Body of pancreas (tissue), 4 donors: Measurements from ENCODE around the gene CENPW.

Experiments
- POLR2A ChIP-seq, 3 donors: fragments of 450-650 bp; IDR thresholded peaks; one replicate each; pipeline ENCODE4 v1.6.1; 2016; ENCODE audit warnings: antibody characterized with exemption in 3 of 3, mild to moderate bottlenecking in 2 of 3
- TF ChIP-seq, protein P1 (sequence below), 7 experiments: fragments of 450-650 bp in 4 of 7; fragments of 200-600 bp in 3 of 7; sonication (generic) in 3 of 7; IDR thresholded peaks; one replicate each; pipeline ENCODE4 v1.5.1; 2016 to 2019; ENCODE audit warnings: antibody characterized with exemption in 7 of 7

GRCh38 chr6:126374372-126374771, 34.5 kb downstream of the CENPW start:
- TF ChIP-seq, protein P1, sequence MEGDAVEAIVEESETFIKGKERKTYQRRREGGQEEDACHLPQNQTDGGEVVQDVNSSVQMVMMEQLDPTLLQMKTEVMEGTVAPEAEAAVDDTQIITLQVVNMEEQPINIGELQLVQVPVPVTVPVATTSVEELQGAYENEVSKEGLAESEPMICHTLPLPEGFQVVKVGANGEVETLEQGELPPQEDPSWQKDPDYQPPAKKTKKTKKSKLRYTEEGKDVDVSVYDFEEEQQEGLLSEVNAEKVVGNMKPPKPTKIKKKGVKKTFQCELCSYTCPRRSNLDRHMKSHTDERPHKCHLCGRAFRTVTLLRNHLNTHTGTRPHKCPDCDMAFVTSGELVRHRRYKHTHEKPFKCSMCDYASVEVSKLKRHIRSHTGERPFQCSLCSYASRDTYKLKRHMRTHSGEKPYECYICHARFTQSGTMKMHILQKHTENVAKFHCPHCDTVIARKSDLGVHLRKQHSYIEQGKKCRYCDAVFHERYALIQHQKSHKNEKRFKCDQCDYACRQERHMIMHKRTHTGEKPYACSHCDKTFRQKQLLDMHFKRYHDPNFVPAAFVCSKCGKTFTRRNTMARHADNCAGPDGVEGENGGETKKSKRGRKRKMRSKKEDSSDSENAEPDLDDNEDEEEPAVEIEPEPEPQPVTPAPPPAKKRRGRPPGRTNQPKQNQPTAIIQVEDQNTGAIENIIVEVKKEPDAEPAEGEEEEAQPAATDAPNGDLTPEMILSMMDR (IDR thresholded peaks at IDR 0.05): no peak
- TF ChIP-seq POLR2A (IDR thresholded peaks at IDR 0.05): no peak
